H1 (cell line): ENCODE results near the gene CDH15. TPM values are rescaled to one million over a fixed set of nuclear protein-coding genes. Genes with fewer than 3 reads are reported as not detected.

Experiments
- CTCF ChIA-PET: fragments of 300-600 bp; sonication (Branson Sonifier 250); formaldehyde crosslinking; loops from one replicate; lab custom pipeline; 2021; ENCODE audit not compliant: partially characterized antibody; lab: Charles Lee
- POLR2A ChIA-PET: fragments of 300-600 bp; sonication (Branson Sonifier 250); formaldehyde crosslinking; loops from one replicate; lab custom pipeline; 2021; ENCODE audit warnings: inconsistent platforms; ENCODE audit not compliant: partially characterized antibody; lab: Charles Lee
- DNase-seq, 2 experiments: peaks; one replicate each; pipeline versions ENCODE4 v3.0.0 to v3.0.0-alpha.2; 2010 to 2022; ENCODE audit warnings: low spot score in 2 of 2, low read depth in 1 of 2, mixed read lengths in 1 of 2
- FAIRE-seq: peaks from 2 replicates; lab custom pipeline; 2011; peaks lifted over from hg19 to GRCh38; lab: Jason Lieb, UNC
- H2AFZ ChIP-seq: 2 replicates; pipeline ENCODE4 v1.8.1; 2012; ENCODE audit warnings: low read length, inconsistent platforms
- H2AK5ac ChIP-seq: 2 replicates; pipeline ENCODE4 v1.6.1; 2013; ENCODE audit warnings: low read depth, low read length
- H2BK120ac ChIP-seq: replicated peaks from 2 replicates; pipeline ENCODE3; 2013; ENCODE audit warnings: low read depth, low read length, inconsistent platforms
- H2BK12ac ChIP-seq: 2 replicates; pipeline ENCODE4 v1.6.1; 2013; ENCODE audit warnings: low read depth, low read length
- H2BK15ac ChIP-seq: 2 replicates; pipeline ENCODE4 v1.6.1; 2013; ENCODE audit warnings: low read length
- H2BK20ac ChIP-seq: 2 replicates; pipeline ENCODE4 v1.6.1; 2013; ENCODE audit warnings: low read length
- H2BK5ac ChIP-seq: 2 replicates; pipeline ENCODE4 v1.6.1; 2013; ENCODE audit warnings: low read depth, low read length
- H3K14ac ChIP-seq: 2 replicates; pipeline ENCODE4 v1.6.1; 2013; ENCODE audit warnings: inconsistent platforms; ENCODE audit not compliant: insufficient read length
- H3K18ac ChIP-seq: 2 replicates; pipeline ENCODE4 v1.6.1; 2013; ENCODE audit warnings: low read length; ENCODE audit errors: extremely low read depth
- H3K23ac ChIP-seq: 2 replicates; pipeline ENCODE4 v1.6.1; 2013; ENCODE audit warnings: inconsistent platforms; ENCODE audit not compliant: insufficient read length
- H3K23me2 ChIP-seq: 2 replicates; pipeline ENCODE4 v1.6.1; 2013; ENCODE audit warnings: low read depth, low read length
- H3K27ac ChIP-seq: 2 replicates; pipeline ENCODE4 v1.6.1; 2011; ENCODE audit warnings: low read depth, low read length, inconsistent platforms
- H3K27me3 ChIP-seq, 4 experiments: replicated peaks in 1 of 4; 1 replicate in 1 of 4; 2 replicates in 3 of 4; pipeline versions ENCODE4 v1.6.1 to v1.8.1; 2011 to 2013; ENCODE audit warnings: low read length in 3 of 4, mild to moderate bottlenecking in 3 of 4, inconsistent platforms in 2 of 4, mixed read lengths in 2 of 4, moderate library complexity in 1 of 4; ENCODE audit not compliant: control insufficient read depth in 3 of 4, insufficient read depth in 3 of 4; ENCODE audit errors: extremely low read depth in 1 of 4
- H3K36me3 ChIP-seq, 4 experiments: 2 replicates each; pipeline versions ENCODE4 v1.6.1 to v1.8.1; 2011 to 2013; ENCODE audit warnings: mild to moderate bottlenecking in 4 of 4, low read length in 3 of 4, moderate library complexity in 2 of 4, control low read depth in 1 of 4, inconsistent platforms in 1 of 4; ENCODE audit not compliant: insufficient read depth in 4 of 4, control insufficient read depth in 2 of 4
- H3K4ac ChIP-seq: replicated peaks from 2 replicates; pipeline ENCODE3; 2013; ENCODE audit warnings: low read length, low read depth, mixed read lengths, inconsistent platforms; ENCODE audit not compliant: insufficient read length
- H3K4me1 ChIP-seq, 4 experiments: replicated peaks in 1 of 4; 1 replicate in 1 of 4; 2 replicates in 3 of 4; pipeline versions ENCODE4 v1.6.1 to v1.8.1; 2011 to 2013; ENCODE audit warnings: low read length in 3 of 4, inconsistent platforms in 2 of 4, mixed read lengths in 1 of 4; ENCODE audit not compliant: insufficient read depth in 4 of 4, control insufficient read depth in 3 of 4
- H3K4me2 ChIP-seq, 2 experiments: 2 replicates each; pipeline versions ENCODE4 v1.6.1 to v1.8.1; 2011 to 2013; ENCODE audit warnings: low read depth in 2 of 2, low read length in 2 of 2, control low read depth in 1 of 2, inconsistent platforms in 1 of 2, mild to moderate bottlenecking in 1 of 2; ENCODE audit not compliant: insufficient read depth in 1 of 2
- H3K4me3 ChIP-seq, 4 experiments: fragments of 200-600, 300-600 bp in 1 of 4; sonication (generic), shearing (Covaris generic), sonication (Bioruptor Twin) in 1 of 4; 2 replicates each; pipeline versions ENCODE4 v1.5.1 to v1.8.1; 2011 to 2016; ENCODE audit warnings: low read length in 4 of 4, low read depth in 3 of 4, control low read depth in 2 of 4, inconsistent platforms in 2 of 4, mild to moderate bottlenecking in 2 of 4, mixed read lengths in 1 of 4, moderate library complexity in 1 of 4; ENCODE audit not compliant: insufficient read depth in 2 of 4; ENCODE audit errors: extremely low read depth in 1 of 4
- H3K56ac ChIP-seq: replicated peaks from 2 replicates; pipeline ENCODE3; 2013; ENCODE audit warnings: low read depth, mild to moderate bottlenecking, mixed read lengths, low read length, inconsistent platforms; ENCODE audit not compliant: insufficient read length
- H3K79me1 ChIP-seq: 2 replicates; pipeline ENCODE4 v1.6.1; 2013; ENCODE audit warnings: low read depth, low read length, control low read depth
- H3K79me2 ChIP-seq, 2 experiments: 2 replicates each; pipeline versions ENCODE4 v1.6.1 to v1.8.1; 2012 to 2013; ENCODE audit warnings: low read length in 2 of 2, mild to moderate bottlenecking in 2 of 2, inconsistent platforms in 1 of 2; ENCODE audit not compliant: insufficient read depth in 2 of 2, control insufficient read depth in 1 of 2
- H3K9ac ChIP-seq, 4 experiments: replicated peaks in 1 of 4; 1 replicate in 1 of 4; 2 replicates in 3 of 4; pipeline versions ENCODE4 v1.6.1 to v1.8.1; 2011 to 2013; ENCODE audit warnings: low read depth in 3 of 4, low read length in 3 of 4, control low read depth in 2 of 4, mild to moderate bottlenecking in 2 of 4, moderate library complexity in 2 of 4, inconsistent platforms in 1 of 4; ENCODE audit errors: extremely low read depth in 1 of 4
- H3K9me3 ChIP-seq, 2 experiments: 2 replicates each; pipeline versions ENCODE4 v1.6.1 to v1.8.1; 2012 to 2013; ENCODE audit warnings: mild to moderate bottlenecking in 2 of 2, moderate library complexity in 2 of 2, control low read depth in 1 of 2, inconsistent platforms in 1 of 2, low read depth in 1 of 2, low read length in 1 of 2, mixed read lengths in 1 of 2; ENCODE audit not compliant: insufficient read depth in 2 of 2
- H4K20me1 ChIP-seq, 2 experiments: replicated peaks in 1 of 2; 2 replicates each; pipeline versions ENCODE3 to v1.8.1; 2011 to 2013; ENCODE audit warnings: inconsistent platforms in 2 of 2, low read length in 2 of 2, mild to moderate bottlenecking in 1 of 2; ENCODE audit not compliant: insufficient read depth in 2 of 2, control insufficient read depth in 1 of 2
- H4K5ac ChIP-seq: 2 replicates; pipeline ENCODE4 v1.6.1; 2013; ENCODE audit warnings: low read length, low read depth, mixed read lengths, inconsistent platforms; ENCODE audit not compliant: insufficient read length
- H4K8ac ChIP-seq: 2 replicates; pipeline ENCODE4 v1.8.0; 2013; ENCODE audit warnings: mild to moderate bottlenecking, moderate library complexity, low read length, inconsistent platforms; ENCODE audit not compliant: insufficient read depth; ENCODE audit errors: extremely low read depth
- H4K91ac ChIP-seq: replicated peaks from 2 replicates; pipeline ENCODE3; 2013; ENCODE audit warnings: low read length, mixed read lengths, inconsistent platforms; ENCODE audit not compliant: insufficient read length
- CHD1 ChIP-seq: IDR thresholded peaks from 2 replicates; pipeline ENCODE4 v1.6.1; 2012; ENCODE audit warnings: low read depth, low read length, improper control_type of control experiment
- HDAC2 ChIP-seq, 2 experiments: fragments of 300-600 bp in 1 of 2; sonication (generic) in 1 of 2; IDR thresholded peaks; 2 replicates each; pipeline ENCODE4 v1.6.1; 2011 to 2012; ENCODE audit warnings: low read depth in 2 of 2, low read length in 2 of 2, mild to moderate bottlenecking in 2 of 2, moderate library complexity in 2 of 2, borderline replicate concordance in 1 of 2, inconsistent platforms in 1 of 2
- PHF8 ChIP-seq: fragments of 200-600 bp; sonication (generic); conservative IDR thresholded peaks from 2 replicates; pipeline ENCODE4 v1.7.1; 2012; ENCODE audit warnings: low read depth, mild to moderate bottlenecking, inconsistent platforms, low read length, moderate library complexity
- RAD21 ChIP-seq, 2 experiments: IDR thresholded peaks in 1 of 2; conservative IDR thresholded peaks in 1 of 2; 2 replicates each; pipeline ENCODE4 v1.6.1; 2011; ENCODE audit warnings: low read depth in 2 of 2, low read length in 2 of 2, improper control_type of control experiment in 1 of 2, inconsistent platforms in 1 of 2, mild to moderate bottlenecking in 1 of 2, moderate library complexity in 1 of 2
- RFX5 ChIP-seq: IDR thresholded peaks from 2 replicates; pipeline ENCODE4 v1.6.1; 2011; ENCODE audit warnings: low read depth, low read length, improper control_type of control experiment, borderline replicate concordance
- SAP30 ChIP-seq: fragments of 300-600 bp; sonication (generic); IDR thresholded peaks from 2 replicates; pipeline ENCODE4 v1.7.1; 2012; ENCODE audit warnings: low read length, moderate library complexity, mild to moderate bottlenecking, inconsistent platforms; ENCODE audit not compliant: insufficient read depth, insufficient replicate concordance
- SUZ12 ChIP-seq: fragments of 200-600 bp; sonication (generic); IDR thresholded peaks from 2 replicates; pipeline ENCODE4 v1.6.1; 2012; ENCODE audit warnings: mild to moderate bottlenecking, inconsistent platforms, low read length, moderate library complexity, mixed read lengths
- WGBS, 2 experiments: shearing (Covaris generic) in 1 of 2; methylation state at CpG; one replicate each; pipeline versions ENCODE4 v1.1.6 to v1.1.7; 2013 to 2015; ENCODE audit warnings: low lambda C conversion rate in 2 of 2, mixed read lengths in 2 of 2, inconsistent platforms in 1 of 2, low coverage in 1 of 2, missing lambda C conversion rate in 1 of 2; ENCODE audit not compliant: insufficient replicate concordance in 2 of 2, insufficient coverage in 1 of 2, insufficient read length in 1 of 2; ENCODE audit errors: extremely low coverage in 1 of 2, missing lambda C conversion rate in 1 of 2; 5-methylcytosine and 5-hydroxymethylcytosine counted together
- polyA plus RNA-seq, 7 experiments: library from polyadenylated mRNA; depleted of rRNA in 3 of 7; stranded (reverse) in 5 of 7; unstranded in 2 of 7; fragments of >200 nt in 5 of 7; fragments of 200-250 nt in 2 of 7; gene quantifications; 1 replicate in 5 of 7; 2 replicates in 1 of 7; 4 replicates in 1 of 7; pipeline versions ENCODE4 v1.2.1 to v1.2.3, GENCODE V29; 2011 to 2013; ENCODE audit warnings: missing spikeins in 2 of 7, mixed read lengths in 2 of 7
- total RNA-seq: library from RNA; stranded (reverse); fragmentation: NEBNext Ultra II Directional; extraction: Animal tissue kit (Norgen Biotek cat#: 25700); gene quantifications from 2 replicates; pipeline ENCODE4 v1.2.1, GENCODE V29; 2021

Gene CDH15
- total and polyA plus RNA-seq, 2 of the 8 experiments (the other 6 are each of a cell fraction or from before 2014, with no cell fraction given) = 0.50 to 0.82 TPM

GRCh38 chr16:89242795-89243200 lies 71.2 kb downstream of the CDH15 start:
- DNase-seq = no peak
- H3K23me2 ChIP-seq = peaks cover 8% of the 10 kb centered on the region
- H2BK20ac ChIP-seq = no peak overlapping the region
- H3K4me2 ChIP-seq = no peak overlapping the region
- no peak overlapping the region for H2BK15ac ChIP-seq
- no peak overlapping the region for H2AFZ ChIP-seq
- H2BK120ac ChIP-seq = no peak overlapping the region
- peaks cover 0 to 9% (median 0%) of the 10 kb centered on the region in 4 experiments; a peak in 2 of 7 replicates for H3K4me1 ChIP-seq
- no peak overlapping the region for H3K4ac ChIP-seq
- TF ChIP-seq HDAC2 (IDR thresholded peaks at IDR 0.05; ENCODE audit: borderline replicate concordance in 1 of 2, low read depth in 2 of 2, low read length in 2 of 2) = no peak
- TF ChIP-seq PHF8 = no peak
- TF ChIP-seq SAP30 = no peak
- TF ChIP-seq CHD1 = no peak
- no peak for TF ChIP-seq SUZ12
- no peak for TF ChIP-seq RFX5
- TF ChIP-seq RAD21 (IDR thresholded peaks at IDR 0.05 in 1 of 2, conservative IDR thresholded peaks at IDR 0.05 in 1 of 2; ENCODE audit: low read depth in 2 of 2, low read length in 2 of 2) = no peak
- no peak overlapping the region for H2BK12ac ChIP-seq
- H3K14ac ChIP-seq = no peak overlapping the region
- CTCF ChIA-PET = interaction anchor here (0.6 to 1.5 kb wide), 2 partner anchors 11 to 368 kb away, joined by 4 to 5 read pairs; no protein-coding TSS in a partner anchor
- FAIRE-seq = no peak
- H3K79me2 ChIP-seq = no peaks in the 10 kb centered on the region
- H4K5ac ChIP-seq = no peak overlapping the region
- no peak overlapping the region for H3K4me3 ChIP-seq
- H3K27me3 ChIP-seq = 0 out of 7 replicates have a peak, but pooled peaks cover 0 to 2% (median under 1%) of the 10 kb centered on the region in 4 experiments
- 68% methylated on average over 12 of the region's 12 CpGs; no CpG with 5 or more reads in 1 of the 2 experiments for WGBS, 2 experiments
- no peak overlapping the region for H4K91ac ChIP-seq
- H3K56ac ChIP-seq = no peak overlapping the region
- H3K23ac ChIP-seq = no peak overlapping the region
- H3K18ac ChIP-seq = no peak overlapping the region
- no peak overlapping the region for H4K8ac ChIP-seq
- H2AK5ac ChIP-seq = no peak overlapping the region
- H3K9ac ChIP-seq = no peak overlapping the region
- H3K9me3 ChIP-seq = peaks cover 4 to 5% of the 10 kb centered on the region in 2 experiments; a peak in 2 of 4 replicates
- no peak overlapping the region for H2BK5ac ChIP-seq
- H3K79me1 ChIP-seq = no peaks in the 10 kb centered on the region
- H3K27ac ChIP-seq = no peak overlapping the region
- H4K20me1 ChIP-seq = peaks cover 0 to 5% of the 10 kb centered on the region in 2 experiments
- H3K36me3 ChIP-seq = no peaks in the 10 kb centered on the region
- POLR2A ChIA-PET = no interaction called here
